ENCODE results near the gene UNC5B.

UNC5B gene

DNA sequence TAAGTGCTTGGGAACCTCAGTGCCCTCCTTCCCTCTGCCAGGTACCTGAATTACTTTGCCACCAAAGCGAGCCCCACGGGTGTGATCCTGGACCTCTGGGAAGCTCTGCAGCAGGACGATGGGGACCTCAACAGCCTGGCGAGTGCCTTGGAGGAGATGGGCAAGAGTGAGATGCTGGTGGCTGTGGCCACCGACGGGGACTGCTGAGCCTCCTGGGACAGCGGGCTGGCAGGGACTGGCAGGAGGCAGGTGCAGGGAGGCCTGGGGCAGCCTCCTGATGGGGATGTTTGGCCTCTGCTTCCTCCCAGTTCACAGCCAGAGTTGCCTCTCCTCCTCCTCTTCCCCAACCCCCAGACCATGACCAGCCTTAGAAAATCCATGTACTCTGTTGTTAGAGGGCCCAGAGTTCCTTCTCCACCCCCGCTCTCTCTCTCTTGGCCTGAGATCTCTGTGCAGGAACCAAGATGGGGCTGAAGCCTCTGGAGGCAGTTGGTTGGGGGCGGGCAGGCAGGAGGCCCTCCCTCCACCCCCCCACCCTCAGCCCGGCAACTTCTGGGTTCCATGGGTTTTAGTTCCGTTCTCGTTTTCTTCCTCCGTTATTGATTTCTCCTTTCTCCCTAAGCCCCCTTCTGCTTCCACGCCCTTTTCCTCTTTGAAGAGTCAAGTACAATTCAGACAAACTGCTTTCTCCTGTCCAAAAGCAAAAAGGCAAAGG lies 86.9 kb downstream of the UNC5B start:
- Histone ChIP-seq H3K9me3 (ENCODE audit: control insufficient read depth, insufficient read depth, low read depth, low read length) (no peaks in the 10 kb centered on the region), H3K4me1 (ENCODE audit: control insufficient read depth, insufficient read depth, low read length) (no peaks in the 10 kb centered on the region), H3K9ac (ENCODE audit: low read length) (no peak overlapping the region), H3K27me3 (ENCODE audit: control insufficient read depth, insufficient read depth, low read length) (no peaks in the 10 kb centered on the region), H3K36me3 (ENCODE audit: control insufficient read depth, insufficient read depth, low read length) (peaks cover 57% of the 10 kb centered on the region), H3K4me3 (ENCODE audit: low read depth, low read length) (no peak overlapping the region), H3K27ac (ENCODE audit: low read depth, low read length) (no peak overlapping the region)

DNA sequence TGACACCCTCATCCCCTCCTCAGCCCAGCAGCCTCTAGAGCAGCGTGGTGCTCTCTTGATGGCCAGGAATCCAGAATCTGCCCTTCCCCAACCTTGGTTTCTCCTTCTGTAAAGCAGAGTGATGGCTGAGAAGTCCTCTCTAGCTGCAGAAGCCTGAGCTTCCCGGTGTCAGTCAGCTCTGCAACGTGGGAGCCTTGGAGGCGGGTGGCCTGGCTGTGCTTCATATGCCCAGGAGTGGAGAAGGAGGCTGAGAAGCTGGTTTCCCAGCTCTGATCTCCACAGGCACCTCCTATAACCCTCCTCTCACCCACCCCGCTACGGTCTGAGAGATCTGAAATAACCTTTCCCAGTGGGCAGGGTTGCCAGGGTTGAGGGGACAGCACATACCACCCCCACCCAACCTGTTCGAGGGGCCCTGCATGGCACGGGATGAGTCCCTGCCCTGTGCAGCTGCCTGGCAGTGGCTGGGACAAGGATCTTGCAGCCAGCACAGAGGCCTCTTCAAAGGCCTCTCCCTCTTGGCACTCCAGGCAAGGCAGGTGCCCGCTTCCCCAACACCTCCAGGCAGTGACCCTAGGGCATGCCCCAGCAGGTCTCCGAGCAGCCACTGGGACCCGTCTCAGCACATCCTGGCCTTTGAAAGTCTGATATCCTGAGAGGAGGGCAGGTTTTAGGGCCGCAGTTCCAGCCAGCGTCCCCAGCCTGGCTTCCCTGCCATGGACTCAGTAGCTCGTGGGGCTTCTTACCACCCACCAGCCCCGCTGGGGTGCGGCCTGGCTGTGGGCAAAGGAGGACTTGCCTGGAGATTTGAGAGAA lies 88.4 kb downstream of the UNC5B start:
- Histone ChIP-seq H3K36me3 (ENCODE audit: control insufficient read depth, insufficient read depth, low read length) (peaks cover 44% of the 10 kb centered on the region), H3K4me1 (ENCODE audit: control insufficient read depth, insufficient read depth, low read length) (no peaks in the 10 kb centered on the region), H3K27ac (ENCODE audit: low read depth, low read length) (no peak overlapping the region), H3K27me3 (ENCODE audit: control insufficient read depth, insufficient read depth, low read length) (no peaks in the 10 kb centered on the region), H3K9me3 (ENCODE audit: control insufficient read depth, insufficient read depth, low read depth, low read length) (no peaks in the 10 kb centered on the region), H3K9ac (ENCODE audit: low read length) (no peak overlapping the region), H3K4me3 (ENCODE audit: low read depth, low read length) (no peak overlapping the region)

DNA sequence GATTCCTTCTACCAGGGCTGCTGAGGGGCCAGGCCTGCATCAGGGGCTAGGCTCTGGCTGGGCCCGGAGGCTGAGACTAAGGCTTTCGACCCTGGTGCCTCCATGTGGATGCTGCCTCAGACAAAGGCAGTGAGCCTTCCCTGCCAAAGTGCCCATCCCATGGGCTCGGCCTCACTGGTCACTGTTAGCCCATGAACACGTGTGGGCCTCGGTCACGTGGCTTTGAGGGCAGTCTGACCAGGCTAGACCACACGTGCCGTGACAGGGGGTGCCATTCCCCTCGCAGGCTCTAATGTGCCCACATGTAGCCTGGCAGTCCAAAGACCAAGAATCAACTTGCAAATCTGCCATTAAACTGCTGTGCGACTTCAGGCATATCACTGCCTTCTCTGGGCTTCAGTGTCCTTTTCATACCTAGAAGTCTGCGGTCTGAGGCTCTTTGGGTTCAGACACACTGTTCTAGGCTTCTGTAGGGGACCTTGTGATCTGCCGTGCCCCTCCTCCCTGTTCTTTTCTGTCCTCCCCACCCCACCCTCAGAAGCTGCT lies 89.1 kb downstream of the UNC5B start:
- Histone ChIP-seq H3K27me3 (ENCODE audit: control insufficient read depth, insufficient read depth, low read length) (no peaks in the 10 kb centered on the region), H3K27ac (ENCODE audit: low read depth, low read length) (no peak overlapping the region), H3K9me3 (ENCODE audit: control insufficient read depth, insufficient read depth, low read depth, low read length) (no peaks in the 10 kb centered on the region), H3K4me3 (ENCODE audit: low read depth, low read length) (no peak overlapping the region), H3K36me3 (ENCODE audit: control insufficient read depth, insufficient read depth, low read length) (peaks cover 37% of the 10 kb centered on the region), H3K9ac (ENCODE audit: low read length) (no peak overlapping the region), H3K4me1 (ENCODE audit: control insufficient read depth, insufficient read depth, low read length) (no peaks in the 10 kb centered on the region)

DNA sequence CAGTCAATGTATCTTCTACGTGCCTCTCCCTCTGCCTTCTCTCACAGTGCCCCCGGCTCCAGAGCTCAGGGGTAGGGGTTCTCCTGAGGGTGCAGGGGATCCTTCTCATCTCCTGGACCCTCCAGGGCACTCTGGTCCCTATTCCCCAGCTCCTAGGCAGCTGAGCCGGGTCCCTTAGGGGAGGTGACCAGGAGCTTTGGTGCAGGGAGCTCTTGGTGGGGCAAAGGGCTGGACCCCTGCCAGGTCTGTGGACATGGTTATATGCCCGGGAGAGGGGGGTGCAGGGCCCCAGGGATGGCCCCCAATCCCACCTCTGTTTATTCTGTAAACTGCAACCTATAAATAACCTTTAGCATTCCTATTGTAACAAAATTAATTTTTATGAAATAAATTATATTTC lies 90.1 kb downstream of the UNC5B start:
- Histone ChIP-seq H3K9ac (ENCODE audit: low read length) (no peak overlapping the region), H3K4me3 (ENCODE audit: low read depth, low read length) (no peak overlapping the region), H3K4me1 (ENCODE audit: control insufficient read depth, insufficient read depth, low read length) (no peaks in the 10 kb centered on the region), H3K9me3 (ENCODE audit: control insufficient read depth, insufficient read depth, low read depth, low read length) (no peaks in the 10 kb centered on the region), H3K36me3 (ENCODE audit: control insufficient read depth, insufficient read depth, low read length) (peaks cover 28% of the 10 kb centered on the region), H3K27me3 (ENCODE audit: control insufficient read depth, insufficient read depth, low read length) (no peaks in the 10 kb centered on the region), H3K27ac (ENCODE audit: low read depth, low read length) (no peak overlapping the region)

DNA sequence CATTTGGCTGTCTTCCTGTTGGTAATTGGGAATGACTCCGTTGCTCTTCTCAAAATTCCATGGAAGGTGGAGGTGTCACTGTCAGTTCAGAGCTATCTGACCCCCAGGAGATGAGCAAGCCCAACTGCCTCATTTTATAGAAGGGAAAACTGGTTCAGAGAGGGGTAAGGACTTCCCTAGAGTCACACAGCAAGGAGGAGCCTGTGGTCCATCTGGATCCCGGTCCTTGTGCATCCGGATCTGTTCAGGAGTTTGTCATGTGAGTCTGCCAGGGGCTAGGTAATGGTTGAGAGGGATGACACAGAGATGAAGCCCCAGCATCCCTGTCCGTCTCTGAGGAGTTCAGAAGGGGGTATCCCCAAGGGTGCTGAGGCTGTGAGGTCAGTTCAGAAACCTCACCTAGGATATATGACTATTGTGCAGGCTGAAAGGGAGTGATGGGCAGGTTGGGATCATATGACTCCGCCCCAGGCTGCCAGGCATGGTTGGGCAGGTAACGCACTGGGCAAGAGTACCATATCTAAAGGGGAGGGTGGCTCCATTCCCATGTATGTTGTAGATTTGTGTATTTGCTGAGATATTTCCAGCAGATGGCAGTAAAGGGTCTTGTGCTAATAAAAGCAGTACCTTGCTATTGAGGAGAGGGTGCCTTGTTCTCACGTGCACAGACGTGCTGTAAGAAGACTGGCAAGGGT lies 90.7 kb downstream of the UNC5B start:
- H3K4me1 ChIP-seq (ENCODE audit: control insufficient read depth, insufficient read depth, low read length) = no peaks in the 10 kb centered on the region
- H3K4me3 ChIP-seq (ENCODE audit: low read depth, low read length) = no peak overlapping the region
- H3K9me3 ChIP-seq (ENCODE audit: control insufficient read depth, insufficient read depth, low read depth, low read length) = no peaks in the 10 kb centered on the region
- H3K27ac ChIP-seq (ENCODE audit: low read depth, low read length) = no peak overlapping the region
- H3K27me3 ChIP-seq (ENCODE audit: control insufficient read depth, insufficient read depth, low read length) = no peaks in the 10 kb centered on the region
- no peak overlapping the region for H3K9ac ChIP-seq (ENCODE audit: low read length)
- H3K36me3 ChIP-seq (ENCODE audit: control insufficient read depth, insufficient read depth, low read length) = peaks cover 22% of the 10 kb centered on the region

DNA sequence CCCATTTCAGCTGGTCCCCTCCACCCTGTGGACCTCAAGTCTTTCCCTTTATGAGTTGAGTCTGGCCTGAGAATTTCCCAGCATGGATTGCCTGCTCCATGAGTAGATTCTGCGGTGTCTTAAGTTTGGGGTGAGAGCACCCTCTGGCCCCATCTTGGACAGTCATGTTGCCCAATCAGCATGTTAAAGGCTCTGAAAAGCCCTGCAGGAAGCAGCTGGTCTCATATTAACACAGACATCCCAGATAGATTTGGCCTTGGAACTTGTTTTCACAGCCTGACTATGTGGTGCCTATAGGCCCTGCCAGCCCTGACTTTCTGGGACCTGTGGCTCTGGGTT lies 91.2 kb downstream of the UNC5B start:
- H3K36me3 ChIP-seq (ENCODE audit: control insufficient read depth, insufficient read depth, low read length) = peaks cover 18% of the 10 kb centered on the region
- H3K9me3 ChIP-seq (ENCODE audit: control insufficient read depth, insufficient read depth, low read depth, low read length) = no peaks in the 10 kb centered on the region
- H3K27ac ChIP-seq (ENCODE audit: low read depth, low read length) = no peak overlapping the region

DNA sequence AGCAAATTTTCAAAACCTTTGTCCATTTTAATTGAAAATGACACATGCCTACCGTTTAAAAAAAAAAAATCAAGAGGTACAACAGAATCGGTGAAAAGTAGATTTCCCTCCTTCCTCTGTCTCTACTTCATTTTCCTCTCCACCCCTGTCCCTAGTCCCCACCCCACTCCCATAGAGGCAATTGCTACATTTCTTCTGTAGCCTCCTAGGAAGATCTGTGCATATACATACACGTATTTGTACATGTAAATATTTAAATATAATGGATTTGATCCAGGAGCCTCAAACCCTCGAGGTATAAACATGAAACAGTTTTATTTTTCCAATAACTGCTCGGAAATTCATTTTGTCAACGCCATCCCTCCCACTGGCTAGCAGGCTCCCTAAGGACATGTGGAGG lies 92.5 kb downstream of the UNC5B start:
- H3K36me3 ChIP-seq (ENCODE audit: control insufficient read depth, insufficient read depth, low read length) = peaks cover 10% of the 10 kb centered on the region; the same call in 1 of the 2 replicates
- H3K4me1 ChIP-seq (ENCODE audit: control insufficient read depth, insufficient read depth, low read length) = no peaks in the 10 kb centered on the region
- no peaks in the 10 kb centered on the region for H3K27me3 ChIP-seq (ENCODE audit: control insufficient read depth, insufficient read depth, low read length)
- H3K9me3 ChIP-seq (ENCODE audit: control insufficient read depth, insufficient read depth, low read depth, low read length) = no peaks in the 10 kb centered on the region
- no peak overlapping the region for H3K9ac ChIP-seq (ENCODE audit: low read length)
- no peak overlapping the region for H3K27ac ChIP-seq (ENCODE audit: low read depth, low read length)
- H3K4me3 ChIP-seq (ENCODE audit: low read depth, low read length) = no peak overlapping the region

More for the DNA sequence above, 91.2 kb downstream of the UNC5B start:
- Histone ChIP-seq H3K4me1 (ENCODE audit: control insufficient read depth, insufficient read depth, low read length) (no peaks in the 10 kb centered on the region), H3K4me3 (ENCODE audit: low read depth, low read length) (no peak overlapping the region), H3K27me3 (ENCODE audit: control insufficient read depth, insufficient read depth, low read length) (no peaks in the 10 kb centered on the region), H3K9ac (ENCODE audit: low read length) (no peak overlapping the region)

DNA sequence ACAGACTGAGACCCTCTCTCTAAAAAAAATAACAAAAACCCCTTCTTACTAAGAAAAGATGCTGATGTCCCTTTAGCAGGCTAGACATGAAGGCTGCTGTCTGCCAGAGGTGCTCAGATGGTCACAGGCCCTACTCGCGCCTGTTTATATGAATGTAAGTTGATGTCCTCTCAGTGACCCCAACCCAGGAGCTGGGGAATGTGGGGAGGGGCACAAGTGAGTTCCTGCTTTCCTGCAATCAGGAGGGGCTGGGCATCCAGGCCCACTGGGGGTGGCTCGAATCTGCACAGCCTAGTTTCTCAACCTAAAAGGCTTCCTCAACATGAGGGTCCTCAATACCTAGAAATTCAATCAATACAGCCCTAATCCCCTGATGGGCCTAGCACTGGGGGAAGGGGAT lies 94.6 kb downstream of the UNC5B start:
- 0 out of 2 replicates have a peak, but pooled peaks cover 2% of the 10 kb centered on the region for H3K27me3 ChIP-seq (ENCODE audit: control insufficient read depth, insufficient read depth, low read length)
- no peaks in the 10 kb centered on the region for H3K9me3 ChIP-seq (ENCODE audit: control insufficient read depth, insufficient read depth, low read depth, low read length)
- H3K9ac ChIP-seq (ENCODE audit: low read length) = no peak overlapping the region
- H3K4me1 ChIP-seq (ENCODE audit: control insufficient read depth, insufficient read depth, low read length) = no peaks in the 10 kb centered on the region
- H3K27ac ChIP-seq (ENCODE audit: low read depth, low read length) = no peak overlapping the region
- H3K4me3 ChIP-seq (ENCODE audit: low read depth, low read length) = no peak overlapping the region
- H3K36me3 ChIP-seq (ENCODE audit: control insufficient read depth, insufficient read depth, low read length) = no peaks in the 10 kb centered on the region

DNA sequence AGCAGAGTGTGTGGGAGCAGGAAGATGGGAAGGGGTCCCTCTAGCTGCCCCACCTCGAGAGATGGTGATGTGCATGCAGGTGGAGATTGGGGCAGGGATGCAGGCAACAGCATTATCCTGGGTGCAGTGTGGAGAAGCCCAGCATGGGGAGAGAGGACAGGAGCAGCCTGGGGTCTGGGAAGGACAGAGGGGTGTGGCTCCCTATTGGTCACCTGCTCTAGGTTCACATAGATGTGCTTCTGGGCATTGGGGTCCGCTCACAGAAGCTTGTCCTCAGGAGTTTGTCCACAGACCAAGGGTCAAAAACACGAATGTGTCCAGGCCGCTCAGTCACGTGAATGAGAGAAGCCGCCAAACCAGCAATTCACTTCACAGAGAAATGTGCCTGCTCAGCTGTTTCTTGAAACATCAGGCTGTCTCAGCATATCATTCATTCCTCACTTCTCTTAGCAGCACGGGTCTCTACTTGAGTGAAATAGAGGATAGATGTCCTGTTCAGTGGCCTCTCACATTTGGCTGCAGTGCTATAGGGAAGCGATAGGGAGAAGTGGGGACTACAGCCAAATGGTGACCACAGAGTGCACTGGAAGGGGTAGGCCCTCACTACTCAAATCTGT lies 95.2 kb downstream of the UNC5B start:
- H3K4me1 ChIP-seq (ENCODE audit: control insufficient read depth, insufficient read depth, low read length) = no peaks in the 10 kb centered on the region
- no peak overlapping the region for H3K9ac ChIP-seq (ENCODE audit: low read length)
- no peak overlapping the region for H3K27ac ChIP-seq (ENCODE audit: low read depth, low read length)
- no peak overlapping the region for H3K4me3 ChIP-seq (ENCODE audit: low read depth, low read length)
- no peaks in the 10 kb centered on the region for H3K9me3 ChIP-seq (ENCODE audit: control insufficient read depth, insufficient read depth, low read depth, low read length)
- no peaks in the 10 kb centered on the region for H3K36me3 ChIP-seq (ENCODE audit: control insufficient read depth, insufficient read depth, low read length)
- 0 out of 2 replicates have a peak, but pooled peaks cover 3% of the 10 kb centered on the region for H3K27me3 ChIP-seq (ENCODE audit: control insufficient read depth, insufficient read depth, low read length)

DNA sequence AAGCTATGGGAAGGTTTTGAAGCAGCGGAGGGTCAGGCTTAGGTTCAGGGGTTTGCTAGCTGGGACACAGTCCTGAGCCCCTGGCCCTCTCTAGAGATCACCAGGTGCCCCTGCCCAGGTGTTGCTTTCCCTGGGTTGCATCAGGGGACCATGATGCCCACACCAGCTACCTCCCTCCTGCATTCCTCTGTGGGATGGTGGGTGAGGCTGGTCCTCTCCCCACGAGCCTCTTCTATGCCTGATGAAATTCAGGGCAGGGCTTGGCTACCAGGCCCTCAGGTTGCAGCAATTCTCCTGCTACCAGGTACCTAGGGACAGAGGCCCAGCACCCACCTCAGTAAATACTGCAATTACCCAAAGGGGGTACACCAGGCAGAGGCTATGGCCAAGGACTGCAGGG lies 95.9 kb downstream of the UNC5B start:
- Histone ChIP-seq H3K27me3 (ENCODE audit: control insufficient read depth, insufficient read depth, low read length) (peaks cover 6% of the 10 kb centered on the region; the same call in 1 of the 2 replicates), H3K4me1 (ENCODE audit: control insufficient read depth, insufficient read depth, low read length) (no peaks in the 10 kb centered on the region), H3K36me3 (ENCODE audit: control insufficient read depth, insufficient read depth, low read length) (no peaks in the 10 kb centered on the region), H3K9me3 (ENCODE audit: control insufficient read depth, insufficient read depth, low read depth, low read length) (no peaks in the 10 kb centered on the region), H3K9ac (ENCODE audit: low read length) (no peak overlapping the region), H3K4me3 (ENCODE audit: low read depth, low read length) (no peak overlapping the region), H3K27ac (ENCODE audit: low read depth, low read length) (no peak overlapping the region)

Measured in HUES6 (cell line).